Suprapubic skin (tissue), 4 donors: Measurements from ENCODE around the gene COL20A1. TPM values are rescaled to one million over a fixed set of nuclear protein-coding genes. Genes with fewer than 3 reads are reported as not detected.
"Not testable (repeated sequence)": the region's sequence is repeated elsewhere in the genome, so short reads cannot be mapped to it uniquely, and the experiment has no call there.

ENCODE experiments used
- DNase-seq, 2 donors: peaks; one replicate each; pipeline ENCODE4 v3.0.0-alpha.2; 2019; ENCODE audit warnings: low spot score in 2 of 2
- H3K27ac ChIP-seq: fragments of 200-600 bp; sonication (generic); one replicate; pipeline ENCODE4 v1.5.1; 2019
- H3K27me3 ChIP-seq: fragments of 200-600 bp; sonication (generic); one replicate; pipeline ENCODE4 v1.5.1; 2019
- H3K36me3 ChIP-seq: fragments of 200-600 bp; sonication (generic); one replicate; pipeline ENCODE4 v1.5.1; 2019
- H3K4me1 ChIP-seq: fragments of 200-600 bp; sonication (generic); one replicate; pipeline ENCODE4 v1.5.1; 2019
- H3K4me3 ChIP-seq: fragments of 200-600 bp; sonication (generic); one replicate; pipeline ENCODE4 v1.5.1; 2019; ENCODE audit warnings: mild to moderate bottlenecking
- H3K9me3 ChIP-seq: fragments of 200-600 bp; sonication (generic); one replicate; pipeline ENCODE4 v1.5.1; 2019
- EP300 ChIP-seq: sonication (generic); formaldehyde crosslinking; IDR thresholded peaks from one replicate; pipeline ENCODE4 v1.6.1; 2017; ENCODE audit warnings: antibody characterized with exemption
- POLR2A ChIP-seq, 2 donors: fragments of 450-650 bp; IDR thresholded peaks; one replicate each; pipeline ENCODE4 v1.6.1; 2017; ENCODE audit warnings: antibody characterized with exemption in 2 of 2, mild to moderate bottlenecking in 2 of 2, moderate library complexity in 2 of 2
- POLR2AphosphoS5 ChIP-seq, 3 donors: sonication (generic); formaldehyde crosslinking; IDR thresholded peaks; one replicate each; pipeline ENCODE4 v1.6.1; 2017; ENCODE audit warnings: antibody characterized with exemption in 3 of 3
- WGBS: methylation state at CpG from one replicate; pipeline ENCODE4 v1.1.5; 2018; 5-methylcytosine and 5-hydroxymethylcytosine counted together
- total RNA-seq, 4 donors: library from RNA; depleted of rRNA; stranded (reverse); fragments of >200 nt; gene quantifications; one replicate each; pipeline ENCODE4 v1.1.0, GENCODE V29; 2016
- TF ChIP-seq, protein P1 (sequence below), 2 donors: fragments of 200-600 bp in 1 of 2; fragments of 450-650 bp in 1 of 2; sonication (generic) in 1 of 2; IDR thresholded peaks; one replicate each; pipeline ENCODE4 v1.5.1; 2016 to 2019; ENCODE audit warnings: antibody characterized with exemption in 2 of 2, mild to moderate bottlenecking in 1 of 2, moderate library complexity in 1 of 2

The COL20A1 gene
- total RNA-seq, 4 donors from 2014 or later, result not detected

DNA sequence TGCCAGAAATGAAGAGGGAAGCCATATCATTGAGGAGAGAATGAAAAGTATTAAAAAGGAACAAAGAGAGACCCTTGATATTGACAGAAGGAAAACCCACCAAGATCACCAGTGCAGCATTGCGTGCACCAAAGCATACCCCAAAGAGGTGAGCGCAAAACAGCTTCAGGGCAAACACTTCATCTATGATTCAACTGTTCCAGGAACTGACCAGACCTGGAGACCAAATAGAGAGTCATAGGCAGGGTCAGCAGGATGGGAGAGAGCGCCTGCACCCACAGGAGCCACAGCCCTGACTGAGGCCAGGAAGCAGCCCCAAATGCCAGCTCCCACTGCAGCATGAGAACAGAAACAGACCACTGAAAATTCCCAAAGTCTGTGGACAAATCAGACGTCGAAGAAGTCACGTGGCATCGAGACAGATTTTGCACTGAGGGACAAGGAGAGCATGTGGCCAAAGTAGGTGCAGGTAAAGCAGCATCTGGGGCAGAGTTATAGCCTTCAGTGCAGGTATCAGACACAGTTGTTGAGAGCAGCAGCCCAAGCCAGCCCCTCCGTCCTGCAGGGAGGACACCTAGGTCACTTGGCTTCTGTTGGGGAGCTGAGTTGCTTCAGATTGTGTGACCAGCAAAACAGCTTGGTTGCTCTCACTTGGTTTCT lies 38.9 kb downstream of the COL20A1 start:
- Histone ChIP-seq H3K27ac (no peak overlapping the region), H3K27me3 (peaks cover 62% of the 10 kb centered on the region), H3K9me3 (no peaks in the 10 kb centered on the region), H3K4me1 (peaks cover 15% of the 10 kb centered on the region), H3K36me3 (no peaks in the 10 kb centered on the region), H3K4me3 (no peak overlapping the region)
- DNase-seq, result no peak
- TF ChIP-seq, protein P1, sequence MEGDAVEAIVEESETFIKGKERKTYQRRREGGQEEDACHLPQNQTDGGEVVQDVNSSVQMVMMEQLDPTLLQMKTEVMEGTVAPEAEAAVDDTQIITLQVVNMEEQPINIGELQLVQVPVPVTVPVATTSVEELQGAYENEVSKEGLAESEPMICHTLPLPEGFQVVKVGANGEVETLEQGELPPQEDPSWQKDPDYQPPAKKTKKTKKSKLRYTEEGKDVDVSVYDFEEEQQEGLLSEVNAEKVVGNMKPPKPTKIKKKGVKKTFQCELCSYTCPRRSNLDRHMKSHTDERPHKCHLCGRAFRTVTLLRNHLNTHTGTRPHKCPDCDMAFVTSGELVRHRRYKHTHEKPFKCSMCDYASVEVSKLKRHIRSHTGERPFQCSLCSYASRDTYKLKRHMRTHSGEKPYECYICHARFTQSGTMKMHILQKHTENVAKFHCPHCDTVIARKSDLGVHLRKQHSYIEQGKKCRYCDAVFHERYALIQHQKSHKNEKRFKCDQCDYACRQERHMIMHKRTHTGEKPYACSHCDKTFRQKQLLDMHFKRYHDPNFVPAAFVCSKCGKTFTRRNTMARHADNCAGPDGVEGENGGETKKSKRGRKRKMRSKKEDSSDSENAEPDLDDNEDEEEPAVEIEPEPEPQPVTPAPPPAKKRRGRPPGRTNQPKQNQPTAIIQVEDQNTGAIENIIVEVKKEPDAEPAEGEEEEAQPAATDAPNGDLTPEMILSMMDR (IDR thresholded peaks at IDR 0.05), result no peak
- TF ChIP-seq EP300 (no peak), POLR2AphosphoS5 (IDR thresholded peaks at IDR 0.05) (no peak), POLR2A (IDR thresholded peaks at IDR 0.05) (no peak)
- WGBS, result 90% methylated on average over 8 of the region's 8 CpGs

DNA sequence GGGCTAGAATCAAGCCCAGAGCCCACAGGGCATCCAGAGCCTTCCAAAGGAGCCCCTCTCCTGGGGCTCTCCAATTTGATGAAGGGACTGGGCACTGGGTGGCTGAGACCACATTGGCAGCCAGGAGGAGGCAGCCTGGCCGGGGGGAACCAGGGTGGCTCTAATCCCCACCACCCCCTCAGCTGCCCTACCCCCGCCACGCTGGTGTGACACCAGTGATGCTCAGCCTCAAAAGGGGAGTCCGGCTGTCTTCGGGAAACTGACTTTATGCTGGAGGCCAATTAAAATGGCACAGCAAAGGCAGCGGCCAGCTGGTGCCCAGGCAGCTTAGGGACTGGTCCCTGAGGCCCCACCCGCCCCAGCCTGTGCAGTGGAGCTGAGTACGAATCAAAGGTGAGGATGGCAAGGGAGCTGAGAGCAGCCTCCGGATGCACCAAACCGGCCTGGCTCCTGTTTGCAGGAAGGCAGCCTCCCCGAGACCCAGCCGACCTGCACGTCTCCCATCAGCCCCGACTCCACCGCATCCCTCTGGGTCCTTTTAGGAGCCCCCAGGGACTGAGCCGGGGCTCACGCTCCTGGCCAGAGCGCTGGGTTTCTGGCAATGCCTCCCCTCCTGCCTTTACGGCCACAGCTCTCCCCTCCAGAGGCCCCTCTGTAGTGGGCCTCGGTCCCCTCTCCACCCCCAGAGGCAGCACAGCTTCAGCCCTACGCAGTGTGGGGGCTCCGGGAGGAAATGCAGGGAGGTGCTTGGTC lies 39.7 kb downstream of the COL20A1 start:
- DNase-seq, result no peak
- TF ChIP-seq EP300, result no peak
- TF ChIP-seq, protein P1 (IDR thresholded peaks at IDR 0.05), result no peak
- TF ChIP-seq POLR2A (IDR thresholded peaks at IDR 0.05), result no peak
- TF ChIP-seq POLR2AphosphoS5 (IDR thresholded peaks at IDR 0.05), result no peak
- WGBS, result 76% methylated on average over 3 of the region's 22 CpGs
- H3K4me1 ChIP-seq, result peaks cover 15% of the 10 kb centered on the region
- no peak overlapping the region for H3K27ac ChIP-seq
- H3K27me3 ChIP-seq, result peaks cover 69% of the 10 kb centered on the region
- H3K36me3 ChIP-seq, result no peaks in the 10 kb centered on the region
- H3K9me3 ChIP-seq, result no peaks in the 10 kb centered on the region
- no peak overlapping the region for H3K4me3 ChIP-seq

DNA sequence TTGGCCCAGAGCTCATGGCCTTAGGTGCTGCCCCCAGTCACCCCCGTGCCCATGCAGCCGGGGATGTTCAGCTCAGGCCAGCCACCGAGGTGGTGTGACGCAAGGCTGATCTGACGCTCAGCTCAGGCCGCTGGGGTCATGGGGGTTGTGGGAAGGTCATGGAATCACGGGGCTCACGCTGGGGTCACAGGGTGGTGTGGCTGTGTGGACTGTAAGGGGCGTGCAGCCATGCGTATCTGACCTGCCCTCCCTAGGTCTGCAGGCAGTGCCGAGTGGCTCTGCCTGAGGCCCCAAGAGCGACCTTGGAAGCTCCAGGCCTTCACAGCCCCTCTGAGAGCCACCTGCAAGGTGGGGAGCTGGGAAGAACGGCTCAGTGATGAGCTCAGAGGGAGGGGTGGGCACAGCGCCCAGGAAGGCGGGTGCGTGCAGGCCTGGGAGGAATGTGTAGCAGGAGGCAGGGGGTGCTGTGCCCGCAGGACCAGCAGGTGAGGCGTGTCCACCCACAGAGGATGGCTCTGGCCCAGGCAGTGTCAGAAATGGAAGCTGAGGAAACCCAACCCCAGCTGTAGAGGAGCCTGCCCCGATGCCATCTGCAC lies 40.4 kb downstream of the COL20A1 start:
- no peaks in the 10 kb centered on the region for H3K9me3 ChIP-seq
- TF ChIP-seq POLR2AphosphoS5 (IDR thresholded peaks at IDR 0.05) (no peak), POLR2A (IDR thresholded peaks at IDR 0.05) (no peak), EP300 (no peak)
- TF ChIP-seq, protein P1 (IDR thresholded peaks at IDR 0.05), result no peak
- no peak for DNase-seq
- H3K4me3 ChIP-seq, result no peak overlapping the region
- no peaks in the 10 kb centered on the region for H3K36me3 ChIP-seq
- H3K27ac ChIP-seq, result no peak overlapping the region
- H3K27me3 ChIP-seq, result peaks cover 73% of the 10 kb centered on the region
- peaks cover 15% of the 10 kb centered on the region for H3K4me1 ChIP-seq
- 48% methylated on average over 11 of the region's 19 CpGs for WGBS

DNA sequence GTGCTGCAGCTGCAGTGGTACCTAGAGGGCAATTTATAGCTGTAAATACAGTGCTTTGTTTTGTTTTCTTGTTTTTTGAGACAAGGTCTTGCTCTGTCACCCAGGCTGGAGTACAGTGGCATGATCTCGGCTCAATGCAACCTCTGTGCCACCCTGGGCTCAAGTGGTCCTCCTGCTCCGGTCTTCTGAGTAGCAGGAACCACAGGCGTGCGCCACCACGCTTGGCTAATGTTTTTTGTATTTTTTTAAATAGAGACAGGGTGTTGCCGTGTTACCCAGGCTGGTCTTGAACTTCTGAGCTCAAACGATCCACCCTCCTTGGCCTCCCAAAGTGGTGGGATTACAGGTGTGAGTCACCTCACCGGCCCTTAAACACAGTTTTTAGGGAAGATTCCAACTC lies 41.4 kb downstream of the COL20A1 start:
- TF ChIP-seq POLR2A (IDR thresholded peaks at IDR 0.05) (no peak), POLR2AphosphoS5 (IDR thresholded peaks at IDR 0.05) (no peak), EP300 (no peak)
- TF ChIP-seq, protein P1 (IDR thresholded peaks at IDR 0.05), result no peak
- no peaks in the 10 kb centered on the region for H3K9me3 ChIP-seq
- no peak for DNase-seq
- H3K36me3 ChIP-seq, result no peaks in the 10 kb centered on the region
- H3K27me3 ChIP-seq, result peaks cover 72% of the 10 kb centered on the region
- H3K27ac ChIP-seq, result no peak overlapping the region
- no peak overlapping the region for H3K4me3 ChIP-seq
- H3K4me1 ChIP-seq, result peaks cover 15% of the 10 kb centered on the region
- 69% methylated on average over 8 of the region's 8 CpGs for WGBS

DNA sequence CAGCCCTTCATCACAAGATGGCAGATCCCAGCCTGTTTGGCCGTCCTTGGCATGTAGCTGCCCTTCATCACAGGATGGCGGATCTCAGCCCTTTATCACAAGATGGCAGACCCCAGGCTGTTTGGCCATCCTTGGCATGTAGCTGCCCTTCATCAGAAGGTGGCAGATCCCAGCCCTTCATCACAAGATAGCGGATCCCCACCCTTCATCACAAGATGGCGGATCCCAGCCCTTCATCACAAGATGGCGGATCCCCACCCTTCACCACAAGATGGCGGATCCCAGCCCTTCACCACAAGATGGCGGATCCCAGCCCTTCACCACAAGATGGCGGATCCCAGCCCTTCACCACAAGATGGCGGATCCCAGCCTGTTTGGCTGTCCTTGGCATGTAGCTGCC lies 42.1 kb downstream of the COL20A1 start:
- H3K4me1 ChIP-seq, result peaks cover 15% of the 10 kb centered on the region
- not testable (repeated sequence) for H3K36me3 ChIP-seq, H3K9me3 ChIP-seq, H3K4me3 ChIP-seq, H3K27ac ChIP-seq, DNase-seq
- peaks cover 72% of the 10 kb centered on the region for H3K27me3 ChIP-seq
- WGBS, result 100% methylated on average over 4 of the region's 9 CpGs
